ENCODE results near the gene VPS13D. TPM values are rescaled to one million over a fixed set of nuclear protein-coding genes. Genes with fewer than 3 reads are reported as not detected.

Gene VPS13D
- total RNA-seq, 1 experiment from 2014 or later, result 29.0 TPM

GRCh38 chr1:12327566-12327965 lies 97.7 kb downstream of the VPS13D start:
- ChIA-PET POLR2A (no interaction called here), CTCF (no interaction called here)
- Mint-ChIP-seq H3K4me1 (no peaks in the 10 kb centered on the region), H3K27ac (no peak overlapping the region), H3K36me3 (peaks cover 14% of the 10 kb centered on the region), H3K9me3 (no peaks in the 10 kb centered on the region), H3K4me3 (no peak overlapping the region), H3K27me3 (ENCODE audit: low read depth) (no peaks in the 10 kb centered on the region)
- DNase-seq (ENCODE audit: low spot score) (no peak), ATAC-seq (no peak)
- TF ChIP-seq OVOL2 (CRISPR knock-in tag; IDR thresholded peaks at IDR 0.05; ENCODE audit: borderline replicate concordance) (no peak), ETV6 (CRISPR knock-in tag; IDR thresholded peaks at IDR 0.05) (no peak), CREB1 (CRISPR knock-in tag; IDR thresholded peaks at IDR 0.05) (no peak), ZNF317 (CRISPR knock-in tag; IDR thresholded peaks at IDR 0.05; ENCODE audit: borderline replicate concordance, low read depth) (no peak)

- no peak overlapping the region for H3K4me3 Mint-ChIP-seq
- no peak for DNase-seq (ENCODE audit: low spot score)
- H3K36me3 Mint-ChIP-seq, result peaks cover 22% of the 10 kb centered on the region
- H3K27ac Mint-ChIP-seq, result no peak overlapping the region
- CTCF ChIA-PET, result no interaction called here
- TF ChIP-seq ZNF219 (CRISPR knock-in tag; IDR thresholded peaks at IDR 0.05; ENCODE audit: borderline replicate concordance) (no peak), ZNF138 (CRISPR knock-in tag; conservative IDR thresholded peaks at IDR 0.05) (no peak)
- ATAC-seq, result no peak
- H3K9me3 Mint-ChIP-seq, result no peaks in the 10 kb centered on the region
- no peaks in the 10 kb centered on the region for H3K27me3 Mint-ChIP-seq (ENCODE audit: low read depth)
- no peaks in the 10 kb centered on the region for H3K4me1 Mint-ChIP-seq
- POLR2A ChIA-PET, result no interaction called here
Measured at GRCh38 chr1:12333036-12333785, 103.4 kb downstream of the VPS13D start.

- POLR2A ChIA-PET, result no interaction called here
- H3K36me3 Mint-ChIP-seq, result peaks cover 21% of the 10 kb centered on the region
- CTCF ChIA-PET, result interaction anchor here (0.9 to 1.5 kb wide), 2 partner anchors 61 to 284 kb away, joined by 3 to 4 read pairs; no protein-coding TSS in a partner anchor
Measured at GRCh38 chr1:12335815-12336214, 106.0 kb downstream of the VPS13D start.

More at GRCh38 chr1:12335815-12336214, 106.0 kb downstream of the VPS13D start:
- Mint-ChIP-seq H3K4me1 (peaks cover 16% of the 10 kb centered on the region), H3K27ac (no peak overlapping the region), H3K27me3 (ENCODE audit: low read depth) (no peaks in the 10 kb centered on the region), H3K4me3 (no peak overlapping the region), H3K9me3 (no peaks in the 10 kb centered on the region)
- no peak for ATAC-seq
- DNase-seq (ENCODE audit: low spot score), result no peak
- no peak for TF ChIP-seq ATF3 (CRISPR knock-in tag; conservative IDR thresholded peaks at IDR 0.05)
- TF ChIP-seq PRRX2 (CRISPR knock-in tag; IDR thresholded peaks at IDR 0.05), result no peak
- TF ChIP-seq ZNF423 (CRISPR knock-in tag; IDR thresholded peaks at IDR 0.05), result no peak
- no peak for TF ChIP-seq MAX (CRISPR knock-in tag; IDR thresholded peaks at IDR 0.05)
- TF ChIP-seq CDX4 (CRISPR knock-in tag; IDR thresholded peaks at IDR 0.05; ENCODE audit: borderline replicate concordance), result no peak
- TF ChIP-seq ZNF263 (CRISPR knock-in tag; IDR thresholded peaks at IDR 0.05; ENCODE audit: low read depth), result no peak
- no peak for TF ChIP-seq USF1 (CRISPR knock-in tag; IDR thresholded peaks at IDR 0.05)
- TF ChIP-seq ESRRA (CRISPR knock-in tag; IDR thresholded peaks at IDR 0.05; ENCODE audit: borderline replicate concordance), result no peak
- no peak for TF ChIP-seq TP53 (CRISPR knock-in tag; IDR thresholded peaks at IDR 0.05)
- no peak for TF ChIP-seq ZNF138 (CRISPR knock-in tag; conservative IDR thresholded peaks at IDR 0.05)
- no peak for TF ChIP-seq MYBL2 (CRISPR knock-in tag; IDR thresholded peaks at IDR 0.05)
- TF ChIP-seq ZNF317 (CRISPR knock-in tag; IDR thresholded peaks at IDR 0.05; ENCODE audit: borderline replicate concordance, low read depth), result no peak
- TF ChIP-seq FOXJ3 (CRISPR knock-in tag; IDR thresholded peaks at IDR 0.05; ENCODE audit: borderline replicate concordance), result no peak
- TF ChIP-seq KAT7 (CRISPR knock-in tag; IDR thresholded peaks at IDR 0.05; ENCODE audit: borderline replicate concordance), result no peak
- TF ChIP-seq ATF6 (CRISPR knock-in tag; IDR thresholded peaks at IDR 0.05), result no peak

Measured in WTC11 (cell line).